HG02852 (cell line): ENCODE measurements around the gene RBP5.

Experiments
- ATAC-seq: cut with Tn5 transposase; IDR thresholded peaks from one replicate; pipeline ENCODE4 v1.9.1; 2021; ENCODE audit warnings: mild to moderate bottlenecking, moderate library complexity; ENCODE audit not compliant: unreplicated experiment

The RBP5 gene

DNA sequence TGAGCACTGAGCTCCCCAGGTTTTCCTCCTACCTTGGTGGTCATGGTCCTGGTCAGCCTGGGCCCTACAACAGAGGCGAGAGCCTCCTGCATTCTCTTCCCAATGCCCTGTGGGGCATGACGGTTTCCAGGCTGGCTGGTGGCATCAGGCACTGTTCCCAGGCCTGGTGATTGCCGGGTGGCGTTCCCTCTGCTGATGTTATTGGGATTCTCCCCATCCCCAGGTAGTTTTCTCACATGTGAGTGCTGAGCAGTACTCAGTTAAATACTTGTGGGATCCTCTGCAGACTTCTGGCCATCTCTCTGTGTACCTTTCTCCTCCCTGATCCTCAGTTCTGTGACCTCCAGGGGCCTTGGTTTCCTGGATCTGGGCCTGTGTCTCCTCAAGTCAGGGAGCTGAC, 52.2 kb downstream of the RBP5 start:
- no peak for ATAC-seq

DNA sequence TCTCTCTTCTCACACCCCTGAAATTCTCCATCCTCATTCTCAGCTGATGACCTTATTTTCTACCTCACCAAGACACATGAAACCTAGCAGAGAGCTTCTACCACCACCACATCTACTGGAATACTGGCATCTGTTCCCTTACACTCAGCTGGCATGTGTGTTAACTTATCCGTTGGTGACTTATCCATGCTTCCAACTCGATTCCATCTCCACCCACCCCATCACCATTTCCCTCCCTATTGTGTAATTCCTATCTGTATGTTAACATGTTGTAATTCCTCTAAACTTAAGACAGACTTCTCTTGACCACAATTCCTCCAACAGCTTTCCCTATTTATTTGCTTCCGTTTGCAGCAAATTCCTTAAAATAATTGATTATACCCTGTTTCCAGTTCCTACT, 52.8 kb downstream of the RBP5 start:
- no peak for ATAC-seq

DNA sequence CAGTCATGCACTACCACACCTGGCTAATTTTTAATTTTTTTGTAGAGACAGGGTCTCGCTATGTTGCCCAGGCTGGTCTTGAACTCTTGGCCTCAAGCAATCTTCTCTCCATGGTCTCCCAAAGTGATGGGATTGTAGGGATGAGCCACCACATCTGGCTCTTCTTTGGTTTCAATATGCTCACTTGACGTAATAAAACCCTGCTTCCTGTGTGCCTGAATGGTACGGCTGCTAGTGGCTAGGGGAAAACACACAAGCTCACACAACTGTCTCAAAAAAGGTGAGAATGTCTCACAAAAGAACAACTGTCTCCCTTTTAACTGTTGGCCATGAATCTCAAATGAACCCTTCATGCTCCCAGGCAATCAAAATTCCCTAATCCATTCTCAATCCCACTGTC, 53.2 kb downstream of the RBP5 start:
- no peak for ATAC-seq

GRCh38 chr12:7073946-7074345, 54.7 kb downstream of the RBP5 start:
- no peak for ATAC-seq
